ENCODE data around the gene ZSWIM3. TPM values are rescaled to one million over a fixed set of nuclear protein-coding genes. Genes with fewer than 3 reads are reported as not detected.

ZSWIM3 gene
- total and polyA plus RNA-seq, 2 of the 8 experiments (the other 6 are each of a cell fraction or from before 2014, with no cell fraction given), result 5.5 to 6.9 TPM

DNA sequence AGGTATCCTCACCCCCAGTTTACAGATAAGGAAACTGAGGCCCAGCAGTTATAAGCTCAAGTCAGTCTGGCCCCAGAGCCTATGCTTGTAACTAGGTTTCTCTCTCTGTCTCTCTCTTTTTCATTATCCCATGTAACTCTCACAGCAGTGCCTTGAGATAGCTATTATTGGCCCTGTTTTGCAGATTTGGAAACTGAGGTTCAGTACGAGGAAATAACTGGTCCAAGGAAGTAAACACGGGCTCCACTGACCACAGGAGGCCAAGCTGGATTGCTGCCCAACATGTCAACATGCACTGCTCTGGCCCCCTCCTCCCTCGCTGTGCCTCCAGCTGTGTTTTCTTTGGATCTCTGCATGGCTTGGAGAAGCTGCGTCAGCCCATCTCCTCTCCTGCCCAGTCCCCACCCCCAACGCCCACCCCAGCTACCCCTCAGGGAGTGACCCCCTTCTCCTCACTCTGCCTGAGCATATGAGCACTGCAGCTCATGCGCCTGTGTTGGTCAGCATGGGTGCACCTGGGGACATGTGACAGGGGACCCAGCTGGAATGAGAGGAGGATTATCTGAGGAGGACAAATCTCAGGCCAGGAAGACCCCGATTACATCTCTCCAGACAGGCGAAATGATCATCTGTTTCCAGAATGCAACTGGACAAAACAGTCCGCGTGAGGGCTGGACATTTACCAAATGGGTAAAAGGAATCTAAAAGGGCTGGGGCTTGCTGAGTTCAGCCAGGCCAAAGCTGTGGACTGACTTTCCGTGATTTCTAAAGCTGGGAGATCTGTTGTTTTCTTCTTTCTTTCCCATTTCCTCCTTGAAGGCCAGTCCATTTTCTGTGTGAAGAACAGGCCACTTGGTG, 62.4 kb downstream of the ZSWIM3 start:
- H3K27ac ChIP-seq (ENCODE audit: low read depth, low read length), result no peak overlapping the region
- H4K5ac ChIP-seq (ENCODE audit: insufficient read length, low read depth, low read length), result no peak overlapping the region
- H2BK20ac ChIP-seq (ENCODE audit: low read length), result no peak overlapping the region
- H2AK5ac ChIP-seq (ENCODE audit: low read depth, low read length), result no peak overlapping the region
- ChIA-PET POLR2A (ENCODE audit: partially characterized antibody) (interaction anchor here (0.8 to 11.8 kb wide), 8 partner anchors 8 to 39 kb away, joined by 3 to 165 read pairs (median 4); partner anchors contain the start of genes CTSA, NEURL2, PCIF1 and PLTP), CTCF (ENCODE audit: partially characterized antibody) (interaction anchor here (0.7 to 1.5 kb wide), 7 partner anchors 8 to 381 kb away, joined by 3 to 5 read pairs (median 4); no protein-coding TSS in a partner anchor)
- no peaks in the 10 kb centered on the region for H3K36me3 ChIP-seq (ENCODE audit: control insufficient read depth in 2 of 4, insufficient read depth in 4 of 4, low read length in 3 of 4)
- peaks cover 0 to 3% (median 0%) of the 10 kb centered on the region in 4 experiments; a peak in 1 of 7 replicates for H3K4me1 ChIP-seq (replicated peaks in 1 of 4; ENCODE audit: control insufficient read depth in 3 of 4, insufficient read depth in 4 of 4, low read length in 3 of 4)
- no peak overlapping the region for H3K4ac ChIP-seq (replicated peaks; ENCODE audit: insufficient read length, low read depth, low read length)
- H2BK12ac ChIP-seq (ENCODE audit: low read depth, low read length), result no peak overlapping the region; the same call in 1 of the 2 replicates
- H2BK15ac ChIP-seq (ENCODE audit: low read length), result no peak overlapping the region
- H3K23ac ChIP-seq (ENCODE audit: insufficient read length), result no peak overlapping the region
- no peak overlapping the region for H4K8ac ChIP-seq (ENCODE audit: extremely low read depth, insufficient read depth, low read length)
- H3K4me3 ChIP-seq (ENCODE audit: extremely low read depth in 1 of 4, insufficient read depth in 2 of 4, low read depth in 3 of 4, low read length in 4 of 4), result no peak overlapping the region
- no peak overlapping the region for H3K4me2 ChIP-seq (ENCODE audit: insufficient read depth in 1 of 2, low read depth in 2 of 2, low read length in 2 of 2)
- H2AFZ ChIP-seq (ENCODE audit: low read length), result no peak overlapping the region
- FAIRE-seq, result no peak
- H3K23me2 ChIP-seq (ENCODE audit: low read depth, low read length), result no peaks in the 10 kb centered on the region
- no peak overlapping the region for H2BK120ac ChIP-seq (replicated peaks; ENCODE audit: low read depth, low read length)
- H2BK5ac ChIP-seq (ENCODE audit: low read depth, low read length), result no peak overlapping the region
- WGBS, 2 experiments (ENCODE audit: extremely low coverage in 1 of 2, insufficient coverage in 1 of 2, insufficient read length in 1 of 2, insufficient replicate concordance in 2 of 2, low coverage in 1 of 2, low lambda C conversion rate in 2 of 2, missing lambda C conversion rate in 1 of 2), result 83% methylated on average over 10 of the region's 11 CpGs; no CpG with 5 or more reads in 1 of the 2 experiments
- H3K79me1 ChIP-seq (ENCODE audit: low read depth, low read length), result no peaks in the 10 kb centered on the region
- no peak overlapping the region for H4K91ac ChIP-seq (replicated peaks; ENCODE audit: insufficient read length, low read length)
- no peaks in the 10 kb centered on the region for H4K20me1 ChIP-seq (replicated peaks in 1 of 2; ENCODE audit: control insufficient read depth in 1 of 2, insufficient read depth in 2 of 2, low read length in 2 of 2)
- no peaks in the 10 kb centered on the region for H3K9me3 ChIP-seq (ENCODE audit: insufficient read depth in 2 of 2, low read depth in 1 of 2, low read length in 1 of 2)
- H3K56ac ChIP-seq (replicated peaks; ENCODE audit: insufficient read length, low read depth, low read length), result no peak overlapping the region
- H3K18ac ChIP-seq (ENCODE audit: extremely low read depth, low read length), result no peak overlapping the region
- no peak for DNase-seq (ENCODE audit: low read depth in 1 of 2, low spot score in 2 of 2)
- H3K27me3 ChIP-seq (replicated peaks in 1 of 4; ENCODE audit: control insufficient read depth in 3 of 4, extremely low read depth in 1 of 4, insufficient read depth in 3 of 4, low read length in 3 of 4), result no peaks in the 10 kb centered on the region
- no peak overlapping the region for H3K14ac ChIP-seq (ENCODE audit: insufficient read length)
- H3K79me2 ChIP-seq (ENCODE audit: control insufficient read depth in 1 of 2, insufficient read depth in 2 of 2, low read length in 2 of 2), result no peaks in the 10 kb centered on the region
- H3K9ac ChIP-seq (replicated peaks in 1 of 4; ENCODE audit: extremely low read depth in 1 of 4, low read depth in 3 of 4, low read length in 3 of 4), result no peak overlapping the region
- no peak for TF ChIP-seq TCF12 (IDR thresholded peaks at IDR 0.05; ENCODE audit: low read depth, low read length)
- TF ChIP-seq TEAD4 (IDR thresholded peaks at IDR 0.05; ENCODE audit: low read depth, low read length), result no peak
- TF ChIP-seq, protein P1, sequence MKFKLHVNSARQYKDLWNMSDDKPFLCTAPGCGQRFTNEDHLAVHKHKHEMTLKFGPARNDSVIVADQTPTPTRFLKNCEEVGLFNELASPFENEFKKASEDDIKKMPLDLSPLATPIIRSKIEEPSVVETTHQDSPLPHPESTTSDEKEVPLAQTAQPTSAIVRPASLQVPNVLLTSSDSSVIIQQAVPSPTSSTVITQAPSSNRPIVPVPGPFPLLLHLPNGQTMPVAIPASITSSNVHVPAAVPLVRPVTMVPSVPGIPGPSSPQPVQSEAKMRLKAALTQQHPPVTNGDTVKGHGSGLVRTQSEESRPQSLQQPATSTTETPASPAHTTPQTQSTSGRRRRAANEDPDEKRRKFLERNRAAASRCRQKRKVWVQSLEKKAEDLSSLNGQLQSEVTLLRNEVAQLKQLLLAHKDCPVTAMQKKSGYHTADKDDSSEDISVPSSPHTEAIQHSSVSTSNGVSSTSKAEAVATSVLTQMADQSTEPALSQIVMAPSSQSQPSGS (IDR thresholded peaks at IDR 0.05; ENCODE audit: low read length), result no peak
- no peak for TF ChIP-seq TBP (IDR thresholded peaks at IDR 0.05; ENCODE audit: low read depth, low read length)
- no peak for TF ChIP-seq CREB1 (IDR thresholded peaks at IDR 0.05)
- TF ChIP-seq SRF (IDR thresholded peaks at IDR 0.05; ENCODE audit: low read depth, low read length), result no peak
- TF ChIP-seq JUN (IDR thresholded peaks at IDR 0.05; ENCODE audit: low read depth, low read length), result no peak
- TF ChIP-seq SIRT6 (IDR thresholded peaks at IDR 0.05; ENCODE audit: low read length), result no peak
- TF ChIP-seq SIX5 (IDR thresholded peaks at IDR 0.05; ENCODE audit: low read depth, low read length), result no peak
- TF ChIP-seq EP300 (IDR thresholded peaks at IDR 0.05; ENCODE audit: borderline replicate concordance in 1 of 2, low read depth in 2 of 2, low read length in 2 of 2), result no peak
- no peak for TF ChIP-seq SAP30 (IDR thresholded peaks at IDR 0.05; ENCODE audit: insufficient read depth, insufficient replicate concordance, low read length)
